ENCODE measurements around the gene COX6B2. TPM values are rescaled to one million over a fixed set of nuclear protein-coding genes. Genes with fewer than 3 reads are reported as not detected.

COX6B2 gene
- total RNA-seq, 1 experiment from 2014 or later, result 5.6 TPM

- Histone ChIP-seq H3K4me1 (ENCODE audit: control insufficient read depth, insufficient read depth, low read length) (peaks cover 51% of the 10 kb centered on the region), H3K36me3 (ENCODE audit: control insufficient read depth, insufficient read depth, low read length) (no peaks in the 10 kb centered on the region), H3K27ac (ENCODE audit: low read length) (peak within 1 kb of the TSS; percentile 64), H3K4me3 (ENCODE audit: low read depth in 2 of 2, low read length in 2 of 2) (no peak within 1 kb of the TSS), H3K9me3 (ENCODE audit: control insufficient read depth, insufficient read depth, low read depth, low read length) (no peaks in the 10 kb centered on the region), H3K27me3 (ENCODE audit: control insufficient read depth, insufficient read depth, low read length) (no peaks in the 10 kb centered on the region)
- DNase-seq (ENCODE audit: low read depth, low spot score), result no peak
- intact Hi-C loops (cut with micrococcal nuclease; ENCODE audit: unreplicated experiment), result loop anchor here (10.0 kb wide), 1 partner anchor 82 kb away; no protein-coding TSS in a partner anchor
- in situ Hi-C loops (cut with HindIII; ENCODE audit: low pct_unique_long_range_greater_than_20kb, low sequenced_read_pairs), result no loop called here
- ATAC-seq, result peak; percentile 19; the same call in 1 of the 2 replicates
- CTCF ChIA-PET, result interaction anchor here (0.7 kb wide), 1 partner anchor 75 kb away, joined by 3 read pairs; no protein-coding TSS in a partner anchor
- BruUV-seq (replicated peaks), result no TSS peak
- TF ChIP-seq SIN3A (IDR thresholded peaks at IDR 0.05; ENCODE audit: borderline replicate concordance, insufficient read depth, low read depth, low read length) (no peak), REST (IDR thresholded peaks at IDR 0.05; ENCODE audit: insufficient read depth in 1 of 2, low read depth in 2 of 2, low read length in 1 of 2) (no peak), POLR2AphosphoS5 (IDR thresholded peaks at IDR 0.05; ENCODE audit: low read depth, low read length) (no peak), CTCF (IDR thresholded peaks at IDR 0.05) (no peak), TCF7L2 (IDR thresholded peaks at IDR 0.05; ENCODE audit: low read depth, low read length) (no peak)
- POLR2A ChIA-PET, result interaction anchor here (0.7 kb wide), 1 partner anchor 114 kb away, joined by 8 read pairs; no protein-coding TSS in a partner anchor
Observed at GRCh38 chr19:55376241-55376933, 21.9 kb upstream of the COX6B2 start, which contains the start of gene TMEM190. TMEM190 (plus strand) TSS chr19:55376826; CDS start chr19:55376854, 28 bp downstream.

- Histone ChIP-seq H3K4me3 (ENCODE audit: low read depth in 2 of 2, low read length in 2 of 2) (peak overlapping the region in 1 of 2 experiments; percentile 38; a peak in 2 of 4 replicates), H3K27me3 (ENCODE audit: control insufficient read depth, insufficient read depth, low read length) (no peaks in the 10 kb centered on the region), H3K27ac (ENCODE audit: low read length) (peak overlapping the region; percentile 55; the same call in 1 of the 2 replicates), H3K9me3 (ENCODE audit: control insufficient read depth, insufficient read depth, low read depth, low read length) (no peaks in the 10 kb centered on the region), H3K4me1 (ENCODE audit: control insufficient read depth, insufficient read depth, low read length) (peaks cover 54% of the 10 kb centered on the region), H3K36me3 (ENCODE audit: control insufficient read depth, insufficient read depth, low read length) (no peaks in the 10 kb centered on the region)
- intact Hi-C loops (cut with micrococcal nuclease; ENCODE audit: unreplicated experiment) (loop anchor here (10.0 kb wide), 1 partner anchor 79 kb away; no protein-coding TSS in a partner anchor), in situ Hi-C loops (cut with HindIII; ENCODE audit: low pct_unique_long_range_greater_than_20kb, low sequenced_read_pairs) (no loop called here)
- peak; percentile 18 for ATAC-seq
- ChIA-PET CTCF (no interaction called here), POLR2A (interaction anchor here (0.7 kb wide), 1 partner anchor 58 kb away, joined by 3 read pairs; no protein-coding TSS in a partner anchor)
- no peak for DNase-seq (ENCODE audit: low read depth, low spot score)
- BruUV-seq (replicated peaks), result no TSS peak
- peak; percentile 47; the same call in 1 of the 2 replicates for TF ChIP-seq POLR2AphosphoS5 (IDR thresholded peaks at IDR 0.05; ENCODE audit: low read depth, low read length)
- TF ChIP-seq REST (IDR thresholded peaks at IDR 0.05; ENCODE audit: insufficient read depth in 1 of 2, low read depth in 2 of 2, low read length in 1 of 2), result no peak
- 0 out of 2 replicates have a peak, but pooled peaks have one; percentile 47 for TF ChIP-seq SIN3A (IDR thresholded peaks at IDR 0.05; ENCODE audit: borderline replicate concordance, insufficient read depth, low read depth, low read length)
Observed at GRCh38 chr19:55373993-55374757, 19.7 kb upstream of the COX6B2 start.

Data from Panc1 (cell line).